Measurements from ENCODE around the gene NAA35.

- TF ChIP-seq, protein P1, sequence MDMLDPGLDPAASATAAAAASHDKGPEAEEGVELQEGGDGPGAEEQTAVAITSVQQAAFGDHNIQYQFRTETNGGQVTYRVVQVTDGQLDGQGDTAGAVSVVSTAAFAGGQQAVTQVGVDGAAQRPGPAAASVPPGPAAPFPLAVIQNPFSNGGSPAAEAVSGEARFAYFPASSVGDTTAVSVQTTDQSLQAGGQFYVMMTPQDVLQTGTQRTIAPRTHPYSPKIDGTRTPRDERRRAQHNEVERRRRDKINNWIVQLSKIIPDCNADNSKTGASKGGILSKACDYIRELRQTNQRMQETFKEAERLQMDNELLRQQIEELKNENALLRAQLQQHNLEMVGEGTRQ (CRISPR knock-in tag; IDR thresholded peaks at IDR 0.05), result no peak
- TF ChIP-seq ARID4B (CRISPR knock-in tag; IDR thresholded peaks at IDR 0.05; ENCODE audit: borderline replicate concordance), result no peak
These were observed 79.8 kb downstream of the NAA35 start for GRCh38 chr9:86020731-86021130.

Measured in WTC11 (cell line).